ENCODE measurements around the gene RXRA.

RXRA gene

DNA sequence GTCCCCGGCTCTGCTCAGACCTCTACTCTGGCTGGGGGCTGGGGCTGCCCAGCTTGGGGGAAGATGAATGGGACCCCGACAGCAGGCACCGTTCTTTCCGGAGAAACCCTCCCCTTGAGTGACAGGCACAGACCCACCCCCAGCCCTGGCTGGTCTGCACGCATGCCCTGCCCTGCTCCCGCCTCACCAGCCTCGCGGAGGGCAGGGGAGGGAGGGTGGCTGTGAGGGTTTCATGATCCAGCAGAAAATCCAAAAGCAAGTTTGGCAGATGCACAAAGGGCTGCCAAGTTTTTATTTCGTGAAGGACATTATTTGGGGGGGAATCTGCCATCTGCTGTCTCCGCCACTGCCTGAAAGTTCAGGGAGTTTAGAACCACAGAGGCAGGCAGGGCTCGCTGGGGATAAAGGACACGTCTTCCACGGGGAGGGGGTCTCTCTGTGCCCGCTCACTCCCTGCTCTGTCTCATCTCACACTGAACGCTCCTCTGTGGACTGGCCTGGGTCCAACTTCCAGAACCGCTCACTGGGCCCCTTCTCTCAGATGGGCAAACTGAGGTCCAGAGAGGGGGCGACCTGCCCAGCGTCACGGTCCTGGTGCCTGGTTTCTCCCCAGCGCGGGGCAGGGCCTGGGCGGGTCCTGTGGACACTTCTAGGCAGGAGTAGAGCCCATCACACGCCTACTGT, 92.9 kb downstream of the RXRA start:
- no peak for DNase-seq (ENCODE audit: low spot score)

DNA sequence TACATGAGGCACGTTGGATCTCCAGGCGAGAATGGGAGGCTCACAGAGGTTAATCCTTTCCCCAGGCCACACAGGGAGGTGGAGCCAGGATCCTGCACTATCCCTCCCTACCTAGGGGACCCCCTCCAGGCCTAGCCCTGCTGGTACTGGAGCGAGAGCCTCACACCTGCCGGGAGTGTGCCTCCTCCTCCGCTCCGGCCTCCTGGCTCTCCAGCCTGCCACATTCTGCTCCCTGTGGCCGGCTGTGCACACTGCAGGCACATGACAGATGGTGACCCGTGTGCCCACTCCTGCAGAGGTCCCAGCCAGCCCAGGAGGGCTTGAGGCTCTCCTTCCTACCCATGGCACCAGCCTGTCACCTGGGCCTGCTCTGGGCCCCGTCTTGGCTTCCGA, 93.4 kb downstream of the RXRA start:
- DNase-seq (ENCODE audit: low spot score), result no peak

- DNase-seq (ENCODE audit: low spot score), result no peak
Observed at GRCh38 chr9:134420281-134420845, 94.1 kb downstream of the RXRA start.

- no peak for DNase-seq (ENCODE audit: low spot score)
Observed at GRCh38 chr9:134420974-134421432, 94.7 kb downstream of the RXRA start.

DNA sequence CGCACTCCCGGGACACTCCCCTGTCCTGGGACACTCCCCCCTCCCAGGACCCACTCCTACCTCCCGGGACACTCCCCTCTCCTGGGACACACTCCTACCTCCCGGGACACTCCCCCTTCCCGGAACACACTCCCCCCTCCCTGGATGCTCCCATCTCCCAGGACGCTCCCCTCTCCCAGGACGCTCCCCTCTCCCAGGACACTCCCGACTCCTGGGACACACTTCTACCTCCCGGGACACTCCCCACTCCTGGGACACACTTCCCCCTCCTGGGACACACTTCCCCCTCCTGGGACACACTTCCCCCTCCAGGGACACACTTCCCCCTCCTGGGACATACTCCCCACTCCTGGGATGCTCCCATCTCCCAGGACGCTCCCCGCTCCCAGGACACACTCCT, 95.6 kb downstream of the RXRA start:
- DNase-seq (ENCODE audit: low spot score), result no peak

- DNase-seq (ENCODE audit: low spot score), result no peak
Observed at GRCh38 chr9:134422301-134423090, 96.2 kb downstream of the RXRA start.

GRCh38 chr9:134423166-134423565, 96.9 kb downstream of the RXRA start:
- DNase-seq (ENCODE audit: low spot score), result no peak

DNA sequence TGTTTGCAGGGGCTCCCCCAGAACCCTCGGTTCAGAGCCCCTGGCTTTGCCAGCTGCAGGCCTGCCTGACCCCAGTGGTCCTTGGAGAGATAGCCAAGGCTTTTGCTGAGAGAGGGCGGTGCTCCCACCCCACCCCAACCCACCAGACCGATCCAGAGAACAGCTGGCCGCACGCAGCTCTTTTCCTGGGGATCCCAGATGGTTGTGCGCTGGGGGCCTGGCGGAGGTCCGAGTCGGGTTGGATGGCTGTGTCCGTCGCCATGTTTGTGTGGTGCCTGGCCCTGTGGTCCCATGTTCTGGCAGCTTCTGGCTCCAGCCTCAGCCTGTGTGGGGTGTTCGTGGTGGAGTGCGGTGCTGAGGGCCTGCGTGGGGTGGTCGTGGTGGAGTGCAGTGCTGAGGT, 97.5 kb downstream of the RXRA start:
- no peak for DNase-seq (ENCODE audit: low spot score)

GRCh38 chr9:134424818-134425217, 98.6 kb downstream of the RXRA start:
- no peak for DNase-seq (ENCODE audit: low spot score)

DNA sequence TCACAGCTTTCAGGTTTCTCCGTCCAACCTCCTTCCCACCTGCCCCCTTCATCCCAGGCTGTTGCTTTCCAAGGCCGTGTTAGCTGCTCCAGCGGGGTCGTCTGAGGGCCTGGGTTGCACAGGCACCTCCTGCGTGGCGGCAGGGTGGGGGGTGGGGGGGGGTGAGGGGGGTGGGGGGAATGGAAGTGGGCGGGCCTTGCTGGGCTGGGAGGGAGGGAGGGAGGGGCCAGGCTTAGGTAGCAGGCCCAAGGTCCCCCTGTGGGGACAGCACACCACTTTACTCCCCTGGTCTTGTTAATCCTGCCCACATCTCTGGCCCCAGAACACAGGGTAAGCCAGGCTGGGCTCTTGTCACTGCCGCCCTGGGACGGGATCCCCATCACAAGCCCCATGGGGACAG, 99.1 kb downstream of the RXRA start:
- no peak for DNase-seq (ENCODE audit: low spot score)

DNA sequence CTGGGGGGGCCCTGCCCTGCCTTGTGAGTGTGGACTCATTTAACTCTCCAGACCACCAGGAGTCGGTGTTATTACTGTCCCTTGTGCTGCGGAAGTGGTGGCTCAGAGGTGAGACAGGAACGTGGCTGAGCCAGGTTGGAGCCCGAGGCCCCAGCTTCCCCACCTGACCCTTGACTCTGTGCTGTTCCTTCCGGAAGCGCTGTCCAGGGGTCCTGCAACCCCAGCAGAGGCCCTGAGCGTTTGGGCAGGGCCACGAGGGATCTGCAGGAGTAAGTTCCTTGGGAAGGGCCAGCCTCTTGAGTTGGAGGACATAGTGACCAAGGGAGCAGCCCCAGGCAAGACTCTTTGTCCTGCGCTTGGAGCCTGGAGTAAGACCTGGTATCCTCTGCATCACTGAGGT, 99.6 kb downstream of the RXRA start:
- no peak for DNase-seq (ENCODE audit: low spot score)

- no peak for DNase-seq (ENCODE audit: low spot score)
Observed at GRCh38 chr9:134426436-134426835, 100.2 kb downstream of the RXRA start.

GRCh38 chr9:134427153-134427782, 101.0 kb downstream of the RXRA start:
- DNase-seq (ENCODE audit: low spot score), result no peak

DNA sequence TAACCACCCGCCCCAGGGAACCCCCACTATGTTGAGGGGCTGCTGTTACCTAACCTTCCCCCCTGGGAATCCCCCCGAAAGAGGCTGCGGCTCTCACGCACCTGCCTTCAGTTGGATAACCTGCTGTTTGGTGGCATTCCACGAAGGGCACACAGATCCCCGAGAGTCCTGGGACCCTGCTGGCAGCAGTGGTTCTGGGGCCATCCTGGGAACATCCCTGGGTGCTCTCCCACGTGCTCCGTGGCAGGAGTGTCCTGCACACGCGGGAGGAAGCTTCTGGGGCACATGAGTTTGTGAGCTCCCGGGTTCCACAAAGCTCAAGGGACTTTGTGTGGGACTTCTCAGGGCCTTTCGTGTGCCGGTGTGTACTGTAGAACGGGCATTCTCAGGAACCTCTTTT, 102.3 kb downstream of the RXRA start:
- DNase-seq (ENCODE audit: low spot score), result no peak

DNA sequence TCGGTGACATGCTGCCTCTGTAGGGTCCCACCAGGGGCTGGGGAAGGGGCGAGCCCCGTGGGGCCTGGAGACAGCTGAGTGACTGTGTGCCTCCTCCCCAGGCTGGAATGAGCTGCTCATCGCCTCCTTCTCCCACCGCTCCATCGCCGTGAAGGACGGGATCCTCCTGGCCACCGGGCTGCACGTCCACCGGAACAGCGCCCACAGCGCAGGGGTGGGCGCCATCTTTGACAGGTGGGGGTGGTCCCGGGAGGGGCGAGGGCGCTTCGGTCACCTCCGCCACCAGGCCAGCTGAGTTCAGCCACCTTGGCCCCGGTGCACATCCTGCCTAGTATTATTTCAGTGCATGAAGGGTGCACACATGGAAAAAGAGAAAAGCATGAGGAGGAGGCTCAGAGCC, 102.8 kb downstream of the RXRA start:
- no peak for DNase-seq (ENCODE audit: low spot score)

- DNase-seq (ENCODE audit: low spot score), result no peak
Observed at GRCh38 chr9:134429481-134429880, 103.2 kb downstream of the RXRA start.

GRCh38 chr9:134431095-134431494, 104.8 kb downstream of the RXRA start:
- no peak for DNase-seq (ENCODE audit: low spot score)

DNA sequence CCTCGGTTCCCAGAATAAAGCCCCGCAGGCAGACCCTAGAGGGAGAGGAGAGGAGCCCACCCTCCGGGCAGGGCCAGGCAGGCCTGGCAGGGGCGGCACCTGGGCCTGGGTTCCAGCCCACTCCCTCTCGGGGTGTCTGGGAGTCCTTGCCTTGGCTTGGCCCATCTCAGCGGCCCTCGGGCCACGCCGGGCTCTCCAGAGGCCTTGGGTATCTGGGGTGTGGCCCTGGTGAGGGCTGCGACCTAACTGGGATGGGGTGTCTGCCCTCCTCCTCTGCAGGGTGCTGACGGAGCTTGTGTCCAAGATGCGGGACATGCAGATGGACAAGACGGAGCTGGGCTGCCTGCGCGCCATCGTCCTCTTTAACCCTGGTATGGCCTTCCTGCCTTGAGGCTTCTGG, 105.4 kb downstream of the RXRA start:
- no peak for DNase-seq (ENCODE audit: low spot score)

DNA sequence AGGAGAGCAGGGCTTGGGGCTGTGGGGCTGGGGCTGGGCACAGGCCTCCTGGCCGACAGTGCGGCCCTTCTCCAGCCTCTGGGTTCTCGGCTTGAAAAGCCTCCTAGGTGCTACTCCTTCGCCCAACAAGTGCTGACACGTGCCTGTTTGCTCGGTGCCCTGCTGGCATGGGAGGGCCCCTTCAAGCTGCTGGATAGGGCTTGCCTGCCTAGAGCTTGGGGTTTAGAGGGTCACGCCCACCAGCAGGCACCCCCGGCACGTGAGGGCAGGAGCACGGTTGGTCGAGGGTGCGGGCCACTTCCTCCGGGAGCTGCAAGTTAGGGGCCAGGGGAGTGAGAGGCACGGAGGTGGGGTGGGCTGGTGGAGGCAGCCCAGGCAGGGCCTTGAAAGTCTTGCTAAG, 106.2 kb downstream of the RXRA start:
- no peak for DNase-seq (ENCODE audit: low spot score)

- DNase-seq (ENCODE audit: low spot score), result no peak
Observed at GRCh38 chr9:134433101-134433500, 106.8 kb downstream of the RXRA start.

DNA sequence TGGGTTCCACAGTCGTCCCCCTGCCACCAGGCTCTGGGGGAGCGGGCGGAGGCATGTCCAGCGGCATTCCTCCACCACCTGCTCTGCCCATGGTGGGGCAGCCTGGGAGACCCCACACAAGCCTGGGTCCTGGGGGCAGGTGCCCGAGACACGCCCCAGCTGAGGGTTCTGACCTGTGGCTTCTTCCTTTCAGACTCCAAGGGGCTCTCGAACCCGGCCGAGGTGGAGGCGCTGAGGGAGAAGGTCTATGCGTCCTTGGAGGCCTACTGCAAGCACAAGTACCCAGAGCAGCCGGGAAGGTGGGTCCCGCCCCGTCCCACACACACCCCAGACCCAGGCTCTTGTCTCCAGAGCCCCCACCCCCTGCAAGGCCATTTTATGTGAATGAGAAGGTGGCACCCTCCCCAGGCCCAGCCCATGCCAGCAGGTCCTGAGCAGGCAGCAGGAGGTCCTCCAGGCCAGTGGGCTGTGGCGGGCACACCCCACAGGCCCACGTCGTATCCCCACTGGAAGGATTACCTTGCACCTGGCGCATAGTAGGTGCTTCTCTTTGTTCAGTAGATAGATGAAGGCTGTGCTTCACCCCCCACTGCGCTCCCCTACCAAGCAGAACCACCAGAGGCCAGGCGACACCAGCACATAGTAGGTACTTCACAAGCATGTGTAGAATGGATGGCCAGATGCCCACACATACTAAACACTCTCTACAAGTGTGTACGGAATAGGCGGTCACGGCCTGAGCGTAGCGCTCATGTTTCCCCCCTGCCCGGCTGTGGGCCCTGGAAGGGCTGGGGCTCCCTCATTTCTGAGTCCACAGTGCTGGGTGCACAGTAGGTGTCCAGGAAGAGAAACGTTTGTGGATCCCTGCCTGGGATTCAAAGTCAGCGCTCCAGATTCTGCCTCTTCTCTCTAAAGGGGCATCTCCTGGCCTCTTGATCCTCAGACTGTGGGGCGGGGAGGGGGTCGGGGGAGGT, 107.9 kb downstream of the RXRA start:
- no peak for DNase-seq (ENCODE audit: low spot score)
